Liver (tissue), 9 donors: ENCODE measurements around the gene CMTM4. TPM values are rescaled to one million over a fixed set of nuclear protein-coding genes. Genes with fewer than 3 reads are reported as not detected.

Source experiments
- DNase-seq: peaks from one replicate; pipeline ENCODE4 v3.0.0-alpha.2; 2017; ENCODE audit warnings: low spot score
- H3K27ac ChIP-seq, 2 donors: one replicate each; pipeline ENCODE4 v1.7.0; 2013; ENCODE audit warnings: inconsistent platforms in 2 of 2, low read length in 2 of 2, control low read depth in 1 of 2, low read depth in 1 of 2, mild to moderate bottlenecking in 1 of 2
- H3K27me3 ChIP-seq, 4 donors: one replicate each; pipeline versions ENCODE4 v1.6.1 to v1.7.0; 2013; ENCODE audit warnings: low read length in 3 of 4, inconsistent platforms in 1 of 4, mild to moderate bottlenecking in 1 of 4, moderate library complexity in 1 of 4; ENCODE audit not compliant: control insufficient read depth in 4 of 4, insufficient read depth in 4 of 4
- H3K36me3 ChIP-seq, 4 donors: one replicate each; pipeline versions ENCODE4 v1.6.1 to v1.7.0; 2013; ENCODE audit warnings: low read length in 3 of 4, mild to moderate bottlenecking in 3 of 4, low read depth in 1 of 4, moderate library complexity in 1 of 4; ENCODE audit not compliant: control insufficient read depth in 4 of 4, insufficient read depth in 3 of 4
- H3K4me1 ChIP-seq, 4 donors: one replicate each; pipeline versions ENCODE4 v1.6.1 to v1.7.0; 2013; ENCODE audit warnings: low read length in 3 of 4, mild to moderate bottlenecking in 3 of 4, moderate library complexity in 1 of 4; ENCODE audit not compliant: control insufficient read depth in 4 of 4, insufficient read depth in 4 of 4
- H3K4me3 ChIP-seq, 3 donors: one replicate each; pipeline versions ENCODE4 v1.6.1 to v1.7.0; 2013; ENCODE audit warnings: low read length in 3 of 3, control low read depth in 1 of 3, low read depth in 1 of 3, mild to moderate bottlenecking in 1 of 3
- H3K9ac ChIP-seq, 2 donors: one replicate each; pipeline ENCODE4 v1.7.0; 2013; ENCODE audit warnings: low read length in 2 of 2, mild to moderate bottlenecking in 2 of 2, moderate library complexity in 2 of 2, control low read depth in 1 of 2, low read depth in 1 of 2
- H3K9me3 ChIP-seq, 4 donors: one replicate each; pipeline versions ENCODE4 v1.6.1 to v1.7.0; 2013; ENCODE audit warnings: low read length in 3 of 4; ENCODE audit not compliant: control insufficient read depth in 4 of 4
- EGR1 ChIP-seq, 2 donors: IDR thresholded peaks; 2 replicates each; pipeline ENCODE4 v1.6.1; 2016 to 2018; ENCODE audit warnings: antibody characterized with exemption in 2 of 2, low read depth in 2 of 2
- FOXA1 ChIP-seq: IDR thresholded peaks from 2 replicates; pipeline ENCODE4 v1.6.1; 2016; ENCODE audit warnings: antibody characterized with exemption
- GABPA ChIP-seq, 2 donors: IDR thresholded peaks in 1 of 2; conservative IDR thresholded peaks in 1 of 2; 2 replicates each; pipeline ENCODE4 v1.6.1; 2016; ENCODE audit warnings: antibody characterized with exemption in 2 of 2, mild to moderate bottlenecking in 1 of 2, moderate library complexity in 1 of 2
- JUND ChIP-seq, 2 donors: IDR thresholded peaks; 2 replicates each; pipeline ENCODE4 v1.6.1; 2016; ENCODE audit warnings: antibody characterized with exemption in 2 of 2
- NR2F2 ChIP-seq: IDR thresholded peaks from 2 replicates; pipeline ENCODE4 v1.6.1; 2016; ENCODE audit warnings: antibody characterized with exemption
- RAD21 ChIP-seq, 2 donors: IDR thresholded peaks; 2 replicates each; pipeline ENCODE4 v1.6.1; 2016; ENCODE audit warnings: antibody characterized with exemption in 2 of 2, mild to moderate bottlenecking in 2 of 2
- RXRA ChIP-seq, 2 donors: IDR thresholded peaks; 2 replicates each; pipeline ENCODE4 v1.6.1; 2017 to 2018; ENCODE audit warnings: antibody characterized with exemption in 2 of 2, mild to moderate bottlenecking in 1 of 2
- SP1 ChIP-seq: IDR thresholded peaks from 2 replicates; pipeline ENCODE4 v1.6.1; 2018; ENCODE audit warnings: antibody characterized with exemption, mild to moderate bottlenecking
- TAF1 ChIP-seq: conservative IDR thresholded peaks from 2 replicates; pipeline ENCODE4 v1.6.1; 2016; ENCODE audit warnings: antibody characterized with exemption, mild to moderate bottlenecking
- YY1 ChIP-seq: IDR thresholded peaks from 2 replicates; pipeline ENCODE4 v1.6.1; 2016; ENCODE audit warnings: antibody characterized with exemption, mild to moderate bottlenecking
- WGBS: extraction: QIAGEN DNeasy Blood & Tissue Kit; methylation state at CpG from one replicate; pipeline ENCODE4 v1.1.7; 2013; 5-methylcytosine and 5-hydroxymethylcytosine counted together
- polyA plus RNA-seq, 2 donors: library from polyadenylated mRNA; stranded (reverse) in 1 of 2; unstranded in 1 of 2; fragments of 200-250 nt in 1 of 2; fragments of >200 nt in 1 of 2; fragmentation: Nextera tagmentation in 1 of 2; extraction: Ambion mirVana in 1 of 2; gene quantifications; one replicate each; pipeline versions ENCODE4 v1.2.1 to v1.2.3, GENCODE V29; 2013 to 2015
- total RNA-seq, 2 donors: library from RNA; depleted of rRNA; stranded (reverse); fragments of >200 nt; gene quantifications; one replicate each; pipeline ENCODE4 v1.2.3, GENCODE V29; 2014
- TF ChIP-seq, protein P1 (sequence below): fragments of 150-350 bp; IDR thresholded peaks from 2 replicates; pipeline ENCODE4 v1.5.1; 2017; ENCODE audit warnings: improper control_type of control experiment, low read depth, low read length; ENCODE audit not compliant: missing input control
- TF ChIP-seq, protein P2 (sequence below): IDR thresholded peaks from 2 replicates; pipeline ENCODE4 v1.6.1; 2016; ENCODE audit warnings: antibody characterized with exemption, mild to moderate bottlenecking
- donor health status: healthy.
- donor health status: healthy.
- donor health status: healthy.
- donor health status: healthy.
- donor health status: healthy.

Gene CMTM4
- total and polyA plus RNA-seq, 4 donors, result 2.9 to 19.7 (median 6.3) TPM

DNA sequence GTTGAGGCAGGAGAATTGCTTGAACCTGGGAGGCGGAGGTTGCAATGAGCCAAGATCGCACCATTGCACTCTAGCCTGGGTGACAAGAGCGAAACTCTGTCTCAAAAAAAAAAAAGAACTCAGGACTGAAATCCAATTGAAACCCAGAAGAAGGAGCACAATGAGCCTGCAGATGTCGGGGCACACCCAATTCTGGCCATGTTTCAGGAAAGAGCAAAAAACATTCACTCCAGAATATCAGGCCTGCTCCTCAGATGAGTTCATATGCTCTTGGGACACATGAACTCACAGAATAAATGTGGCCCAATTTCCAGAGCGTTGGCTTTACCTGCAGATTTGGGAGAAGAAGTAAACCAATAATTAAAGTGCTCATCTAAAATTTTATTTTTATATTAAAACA lies 120.2 kb downstream of the CMTM4 start:
- Histone ChIP-seq H3K4me3 (no peak overlapping the region), H3K27ac (no peak overlapping the region), H3K9me3 (no peaks in the 10 kb centered on the region), H3K9ac (no peak overlapping the region), H3K4me1 (peaks cover 4 to 12% (median 5%) of the 10 kb centered on the region in 4 donors), H3K36me3 (no peaks in the 10 kb centered on the region), H3K27me3 (peaks cover 0 to 9% (median 0%) of the 10 kb centered on the region in 4 donors)
- no peak for TF ChIP-seq FOXA1
- TF ChIP-seq SP1, result no peak
- TF ChIP-seq TAF1, result no peak
- TF ChIP-seq, protein P1, sequence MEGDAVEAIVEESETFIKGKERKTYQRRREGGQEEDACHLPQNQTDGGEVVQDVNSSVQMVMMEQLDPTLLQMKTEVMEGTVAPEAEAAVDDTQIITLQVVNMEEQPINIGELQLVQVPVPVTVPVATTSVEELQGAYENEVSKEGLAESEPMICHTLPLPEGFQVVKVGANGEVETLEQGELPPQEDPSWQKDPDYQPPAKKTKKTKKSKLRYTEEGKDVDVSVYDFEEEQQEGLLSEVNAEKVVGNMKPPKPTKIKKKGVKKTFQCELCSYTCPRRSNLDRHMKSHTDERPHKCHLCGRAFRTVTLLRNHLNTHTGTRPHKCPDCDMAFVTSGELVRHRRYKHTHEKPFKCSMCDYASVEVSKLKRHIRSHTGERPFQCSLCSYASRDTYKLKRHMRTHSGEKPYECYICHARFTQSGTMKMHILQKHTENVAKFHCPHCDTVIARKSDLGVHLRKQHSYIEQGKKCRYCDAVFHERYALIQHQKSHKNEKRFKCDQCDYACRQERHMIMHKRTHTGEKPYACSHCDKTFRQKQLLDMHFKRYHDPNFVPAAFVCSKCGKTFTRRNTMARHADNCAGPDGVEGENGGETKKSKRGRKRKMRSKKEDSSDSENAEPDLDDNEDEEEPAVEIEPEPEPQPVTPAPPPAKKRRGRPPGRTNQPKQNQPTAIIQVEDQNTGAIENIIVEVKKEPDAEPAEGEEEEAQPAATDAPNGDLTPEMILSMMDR, result no peak
- TF ChIP-seq GABPA (IDR thresholded peaks at IDR 0.05 in 1 of 2, conservative IDR thresholded peaks at IDR 0.05 in 1 of 2), result no peak
- DNase-seq, result no peak
- WGBS, result 95% methylated on average over 5 of the region's 5 CpGs

DNA sequence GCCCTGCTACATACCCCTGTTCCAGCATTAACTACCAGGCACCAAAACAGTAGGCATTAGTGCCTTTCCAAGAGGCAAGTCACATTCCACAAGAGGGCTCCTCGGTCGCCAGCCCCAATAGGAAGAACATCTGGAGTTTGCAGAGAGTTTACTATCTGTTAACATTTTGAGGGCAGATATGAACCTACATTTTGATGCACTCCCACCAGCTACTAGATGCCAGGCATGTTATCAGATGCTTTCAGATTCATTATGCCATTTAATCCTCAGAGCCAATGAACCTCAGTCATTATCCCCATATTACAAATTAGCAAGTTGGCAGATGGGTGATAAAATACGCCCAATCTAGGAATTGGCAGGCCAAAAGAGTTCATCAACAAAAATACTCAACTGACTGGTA lies 121.5 kb downstream of the CMTM4 start:
- TF ChIP-seq EGR1 (IDR thresholded peaks at IDR 0.05; ENCODE audit: low read depth in 2 of 2) (no peak), TAF1 (no peak)
- WGBS, result 99% methylated on average over 3 of the region's 3 CpGs
- H3K4me3 ChIP-seq, result no peak overlapping the region
- no peaks in the 10 kb centered on the region for H3K9me3 ChIP-seq
- DNase-seq, result no peak
- peaks cover 4 to 12% (median 5%) of the 10 kb centered on the region in 4 donors for H3K4me1 ChIP-seq
- H3K9ac ChIP-seq, result no peak overlapping the region
- no peaks in the 10 kb centered on the region for H3K36me3 ChIP-seq
- no peak overlapping the region for H3K27ac ChIP-seq
- H3K27me3 ChIP-seq, result peaks cover 0 to 9% (median 0%) of the 10 kb centered on the region in 4 donors

DNA sequence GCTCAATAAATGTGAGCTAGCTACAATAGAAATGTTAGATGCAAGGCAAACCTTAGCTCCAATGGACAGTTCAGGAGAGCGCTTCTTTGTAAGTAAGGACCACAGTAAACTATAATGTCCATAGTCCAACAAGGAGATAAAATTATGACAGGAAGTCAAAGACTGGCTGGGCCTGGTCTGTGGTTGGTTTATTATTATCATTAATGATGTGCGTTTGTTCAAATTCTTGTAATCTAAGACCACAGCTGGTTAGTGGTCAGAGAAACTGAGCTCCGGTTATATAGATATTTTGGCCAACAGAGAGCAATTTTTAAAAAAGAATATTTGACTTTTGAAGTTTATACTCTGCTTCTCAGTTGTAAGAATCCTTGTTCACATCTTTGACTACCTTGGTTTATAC lies 122.0 kb downstream of the CMTM4 start:
- no peak for DNase-seq
- 93% methylated on average over 3 of the region's 3 CpGs for WGBS
- no peak overlapping the region for H3K9ac ChIP-seq
- no peak overlapping the region for H3K4me3 ChIP-seq
- no peaks in the 10 kb centered on the region for H3K36me3 ChIP-seq
- TF ChIP-seq SP1, result no peak
- TF ChIP-seq, protein P2, sequence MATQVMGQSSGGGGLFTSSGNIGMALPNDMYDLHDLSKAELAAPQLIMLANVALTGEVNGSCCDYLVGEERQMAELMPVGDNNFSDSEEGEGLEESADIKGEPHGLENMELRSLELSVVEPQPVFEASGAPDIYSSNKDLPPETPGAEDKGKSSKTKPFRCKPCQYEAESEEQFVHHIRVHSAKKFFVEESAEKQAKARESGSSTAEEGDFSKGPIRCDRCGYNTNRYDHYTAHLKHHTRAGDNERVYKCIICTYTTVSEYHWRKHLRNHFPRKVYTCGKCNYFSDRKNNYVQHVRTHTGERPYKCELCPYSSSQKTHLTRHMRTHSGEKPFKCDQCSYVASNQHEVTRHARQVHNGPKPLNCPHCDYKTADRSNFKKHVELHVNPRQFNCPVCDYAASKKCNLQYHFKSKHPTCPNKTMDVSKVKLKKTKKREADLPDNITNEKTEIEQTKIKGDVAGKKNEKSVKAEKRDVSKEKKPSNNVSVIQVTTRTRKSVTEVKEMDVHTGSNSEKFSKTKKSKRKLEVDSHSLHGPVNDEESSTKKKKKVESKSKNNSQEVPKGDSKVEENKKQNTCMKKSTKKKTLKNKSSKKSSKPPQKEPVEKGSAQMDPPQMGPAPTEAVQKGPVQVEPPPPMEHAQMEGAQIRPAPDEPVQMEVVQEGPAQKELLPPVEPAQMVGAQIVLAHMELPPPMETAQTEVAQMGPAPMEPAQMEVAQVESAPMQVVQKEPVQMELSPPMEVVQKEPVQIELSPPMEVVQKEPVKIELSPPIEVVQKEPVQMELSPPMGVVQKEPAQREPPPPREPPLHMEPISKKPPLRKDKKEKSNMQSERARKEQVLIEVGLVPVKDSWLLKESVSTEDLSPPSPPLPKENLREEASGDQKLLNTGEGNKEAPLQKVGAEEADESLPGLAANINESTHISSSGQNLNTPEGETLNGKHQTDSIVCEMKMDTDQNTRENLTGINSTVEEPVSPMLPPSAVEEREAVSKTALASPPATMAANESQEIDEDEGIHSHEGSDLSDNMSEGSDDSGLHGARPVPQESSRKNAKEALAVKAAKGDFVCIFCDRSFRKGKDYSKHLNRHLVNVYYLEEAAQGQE, result no peak
- no peak for TF ChIP-seq RXRA (IDR thresholded peaks at IDR 0.05)
- no peak for TF ChIP-seq GABPA (IDR thresholded peaks at IDR 0.05 in 1 of 2, conservative IDR thresholded peaks at IDR 0.05 in 1 of 2)
- TF ChIP-seq FOXA1, result no peak
- no peak for TF ChIP-seq NR2F2
- no peak for TF ChIP-seq EGR1 (IDR thresholded peaks at IDR 0.05; ENCODE audit: low read depth in 2 of 2)
- TF ChIP-seq RAD21 (IDR thresholded peaks at IDR 0.05), result no peak
- no peak for TF ChIP-seq TAF1
- no peak for TF ChIP-seq YY1
- no peak for TF ChIP-seq JUND (IDR thresholded peaks at IDR 0.05)
- no peak overlapping the region for H3K27ac ChIP-seq
- H3K4me1 ChIP-seq, result peaks cover 4 to 12% (median 5%) of the 10 kb centered on the region in 4 donors
- peaks cover 0 to 9% (median 0%) of the 10 kb centered on the region in 4 donors for H3K27me3 ChIP-seq
- H3K9me3 ChIP-seq, result no peaks in the 10 kb centered on the region
